GM23338 (cell line): Measurements from ENCODE around the gene GALNT16. TPM values are rescaled to one million over a fixed set of nuclear protein-coding genes. Genes with fewer than 3 reads are reported as not detected.

Experiments
- ATAC-seq: fragments of 200-7000 bp; cut with Tn5 transposase; 3 replicates; pipeline ENCODE4 v1.9.1; 2020
- DNase-seq: peaks from one replicate; pipeline ENCODE4 v3.0.0-alpha.2; 2015; ENCODE audit warnings: low spot score
- H2AFZ ChIP-seq: fragments of 200-600 bp; sonication (generic); 2 replicates; pipeline ENCODE4 v1.8.0; 2016; ENCODE audit warnings: antibody characterized with exemption, mild to moderate bottlenecking, moderate library complexity
- H3F3A ChIP-seq: fragments of 200-600 bp; sonication (generic); replicated peaks from 2 replicates; pipeline ENCODE4 v1.8.0; 2017; ENCODE audit warnings: antibody characterized with exemption, mixed run types, low read depth
- H3K27ac ChIP-seq: fragments of 200-600 bp; sonication (generic); 2 replicates; pipeline ENCODE4 v1.6.1; 2016; ENCODE audit warnings: low read depth
- H3K27me3 ChIP-seq: fragments of 200-600 bp; sonication (generic); 2 replicates; pipeline ENCODE4 v1.8.0; 2016; ENCODE audit warnings: mild to moderate bottlenecking, mixed run types, moderate library complexity; ENCODE audit not compliant: insufficient read depth
- H3K36me3 ChIP-seq: fragments of 200-600 bp; sonication (generic); 2 replicates; pipeline ENCODE4 v1.8.0; 2016; ENCODE audit warnings: mild to moderate bottlenecking; ENCODE audit not compliant: insufficient read depth
- H3K4me1 ChIP-seq: fragments of 200-600 bp; sonication (generic); 2 replicates; pipeline ENCODE4 v1.8.0; 2016; ENCODE audit warnings: mild to moderate bottlenecking, moderate library complexity; ENCODE audit not compliant: insufficient read depth
- H3K4me2 ChIP-seq: fragments of 200-600 bp; sonication (generic); 2 replicates; pipeline ENCODE4 v1.7.1; 2017; ENCODE audit warnings: mixed run types
- H3K4me3 ChIP-seq: fragments of 200-600 bp; sonication (generic); 2 replicates; pipeline ENCODE4 v1.6.1; 2016; ENCODE audit warnings: mixed run types
- H3K79me2 ChIP-seq: fragments of 200-600 bp; sonication (generic); replicated peaks from 2 replicates; pipeline ENCODE4 v1.8.0; 2017; ENCODE audit warnings: mild to moderate bottlenecking; ENCODE audit not compliant: insufficient read depth
- H3K9me2 ChIP-seq: fragments of 200-600 bp; sonication (generic); 2 replicates; pipeline ENCODE4 v1.8.0; 2017; ENCODE audit not compliant: insufficient read depth
- H4K20me1 ChIP-seq: fragments of 200-600 bp; sonication (generic); replicated peaks from 2 replicates; pipeline ENCODE4 v1.8.0; 2017; ENCODE audit warnings: mild to moderate bottlenecking; ENCODE audit not compliant: insufficient read depth
- H3K27ac Mint-ChIP-seq: 2 replicates; pipeline ENCODE4 v1.8.0; 2020; ENCODE audit warnings: inconsistent platforms, mild to moderate bottlenecking, moderate library complexity, mixed read lengths
- H3K27me3 Mint-ChIP-seq: 3 replicates; pipeline ENCODE4 v1.8.0; 2022; ENCODE audit warnings: low read depth, mild to moderate bottlenecking, moderate library complexity, mixed read lengths, inconsistent platforms; ENCODE audit not compliant: insufficient read depth, poor library complexity
- H3K36me3 Mint-ChIP-seq: 3 replicates; pipeline ENCODE4 v1.8.0; 2021; ENCODE audit warnings: low read depth, mild to moderate bottlenecking, inconsistent platforms, moderate library complexity, mixed read lengths
- H3K4me1 Mint-ChIP-seq: 3 replicates; pipeline ENCODE4 v1.8.0; 2020; ENCODE audit warnings: mild to moderate bottlenecking, inconsistent platforms, mixed read lengths
- H3K4me3 Mint-ChIP-seq: 3 replicates; pipeline ENCODE4 v1.8.0; 2021; ENCODE audit warnings: moderate library complexity, mild to moderate bottlenecking, inconsistent platforms, mixed read lengths
- H3K9me3 Mint-ChIP-seq: 3 replicates; pipeline ENCODE4 v1.8.0; 2020; ENCODE audit warnings: moderate library complexity, mild to moderate bottlenecking, inconsistent platforms, mixed read lengths
- CREB1 ChIP-seq: fragments of 250-450 bp; sonication (Bioruptor Pico); IDR thresholded peaks from 2 replicates; pipeline ENCODE4 v1.5.0; 2020; ENCODE audit warnings: low read depth, mild to moderate bottlenecking, moderate library complexity
- EZH2 ChIP-seq: fragments of 200-600 bp; sonication (generic); IDR thresholded peaks from one replicate; pipeline ENCODE4 v1.8.0; 2017; ENCODE audit warnings: antibody characterized with exemption, mild to moderate bottlenecking, low read depth; ENCODE audit not compliant: unreplicated experiment
- EZH2phosphoT487 ChIP-seq: fragments of 200-600 bp; sonication (generic); IDR thresholded peaks from one replicate; pipeline ENCODE4 v1.8.1; 2018; ENCODE audit warnings: antibody characterized with exemption; ENCODE audit not compliant: unreplicated experiment
- JUNB ChIP-seq: IDR thresholded peaks from one replicate; pipeline ENCODE4 v1.6.1; 2016; ENCODE audit warnings: antibody characterized with exemption; ENCODE audit not compliant: unreplicated experiment
- NANOG ChIP-seq: IDR thresholded peaks from 2 replicates; pipeline ENCODE4 v1.6.1; 2016; ENCODE audit warnings: antibody characterized with exemption, borderline replicate concordance
- POLR2AphosphoS5 ChIP-seq: IDR thresholded peaks from 2 replicates; pipeline ENCODE4 v1.6.1; 2016; ENCODE audit warnings: antibody characterized with exemption, low read depth
- STAT1 ChIP-seq: IDR thresholded peaks from one replicate; pipeline ENCODE4 v1.6.1; 2016; ENCODE audit warnings: antibody characterized with exemption; ENCODE audit not compliant: unreplicated experiment
- ZNF114 ChIP-seq: fragments of 250-450 bp; sonication (Bioruptor Pico); IDR thresholded peaks from 2 replicates; pipeline ENCODE4 v1.5.0; 2020; ENCODE audit warnings: mild to moderate bottlenecking, moderate library complexity
- ZNF331 ChIP-seq: fragments of 250-450 bp; sonication (Bioruptor Pico); IDR thresholded peaks from 2 replicates; pipeline ENCODE4 v1.5.0; 2020; ENCODE audit warnings: low read depth, mild to moderate bottlenecking, moderate library complexity
- polyA plus RNA-seq: library from polyadenylated mRNA; unstranded; fragments of >200 nt; fragmentation: Nextera tagmentation; extraction: Ambion mirVana; gene quantifications from 2 replicates; pipeline ENCODE4 v1.2.1, GENCODE V29; 2016
- total RNA-seq: library from RNA; depleted of rRNA; stranded (reverse); fragments of >200 nt; shearing (Covaris generic); gene quantifications from 2 replicates; pipeline ENCODE4 v1.2.3, GENCODE V29; 2014
- TF ChIP-seq, protein P1 (sequence below): IDR thresholded peaks from 2 replicates; pipeline ENCODE4 v1.6.1; 2016; ENCODE audit warnings: antibody characterized with exemption
- TF ChIP-seq, protein P2 (sequence below): fragments of 250-450 bp; sonication (Bioruptor Pico); IDR thresholded peaks from 2 replicates; pipeline ENCODE4 v1.5.0; 2020; ENCODE audit warnings: mild to moderate bottlenecking, moderate library complexity
- TF ChIP-seq, protein P3 (sequence below): IDR thresholded peaks from one replicate; pipeline ENCODE4 v1.6.1; 2018; ENCODE audit warnings: antibody characterized with exemption; ENCODE audit not compliant: unreplicated experiment
- TF ChIP-seq, protein P4 (sequence below), 2 experiments: fragments of 200-600 bp in 1 of 2; sonication (generic) in 1 of 2; conservative IDR thresholded peaks; 2 replicates each; pipeline versions ENCODE4 v1.5.1 to v1.6.1; 2016 to 2017; ENCODE audit warnings: antibody characterized with exemption in 2 of 2, low read depth in 2 of 2, mild to moderate bottlenecking in 2 of 2, moderate library complexity in 1 of 2

The GALNT16 gene
- total and polyA plus RNA-seq, 2 experiments from 2014 or later: 1.5 to 2.9 TPM

DNA sequence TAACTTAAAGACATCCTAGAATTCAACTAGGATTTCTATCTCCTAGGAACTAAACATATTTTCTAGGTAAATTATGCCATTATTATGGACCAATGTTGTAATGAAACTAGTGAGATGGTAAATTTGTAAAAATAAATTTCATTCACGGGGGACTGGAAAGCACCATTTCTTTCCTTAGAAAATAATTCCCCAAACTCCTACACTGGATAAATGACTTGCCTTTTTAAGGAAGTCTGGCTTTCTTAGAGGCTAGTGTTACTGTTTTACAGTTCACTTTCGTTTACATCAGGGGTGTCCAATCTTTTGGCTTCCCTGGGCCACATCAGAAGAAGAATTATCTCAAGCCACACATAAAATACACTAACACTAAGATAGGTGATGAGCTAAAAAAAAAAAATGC, 141.9 kb downstream of the GALNT16 start:
- Histone ChIP-seq H3K4me3 (no peak overlapping the region), H3K4me1 (peaks cover 19% of the 10 kb centered on the region), H3K27me3 (no peaks in the 10 kb centered on the region), H3K79me2 (peaks cover 91% of the 10 kb centered on the region), H3K4me2 (no peak overlapping the region), H3K27ac (no peak overlapping the region), H3K36me3 (no peaks in the 10 kb centered on the region), H4K20me1 (peaks cover 2% of the 10 kb centered on the region; the same call in 1 of the 2 replicates), H3F3A (no peaks in the 10 kb centered on the region), H3K9me2 (no peaks in the 10 kb centered on the region), H2AFZ (no peak overlapping the region)
- Mint-ChIP-seq H3K36me3 (peaks cover 4% of the 10 kb centered on the region; the same call in 2 of the 3 replicates), H3K27me3 (peaks cover 9% of the 10 kb centered on the region), H3K4me1 (peaks cover 19% of the 10 kb centered on the region), H3K9me3 (no peaks in the 10 kb centered on the region), H3K4me3 (no peak overlapping the region), H3K27ac (no peak overlapping the region)
- ATAC-seq: no peak
- TF ChIP-seq, protein P1, sequence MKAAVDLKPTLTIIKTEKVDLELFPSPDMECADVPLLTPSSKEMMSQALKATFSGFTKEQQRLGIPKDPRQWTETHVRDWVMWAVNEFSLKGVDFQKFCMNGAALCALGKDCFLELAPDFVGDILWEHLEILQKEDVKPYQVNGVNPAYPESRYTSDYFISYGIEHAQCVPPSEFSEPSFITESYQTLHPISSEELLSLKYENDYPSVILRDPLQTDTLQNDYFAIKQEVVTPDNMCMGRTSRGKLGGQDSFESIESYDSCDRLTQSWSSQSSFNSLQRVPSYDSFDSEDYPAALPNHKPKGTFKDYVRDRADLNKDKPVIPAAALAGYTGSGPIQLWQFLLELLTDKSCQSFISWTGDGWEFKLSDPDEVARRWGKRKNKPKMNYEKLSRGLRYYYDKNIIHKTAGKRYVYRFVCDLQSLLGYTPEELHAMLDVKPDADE: no peak
- TF ChIP-seq EZH2phosphoT487 (no peak), STAT1 (no peak), POLR2AphosphoS5 (no peak), CREB1 (CRISPR knock-in tag) (no peak), ZNF331 (CRISPR knock-in tag) (no peak), JUNB (no peak), EZH2 (no peak), NANOG (no peak), ZNF114 (CRISPR knock-in tag) (no peak)
- TF ChIP-seq, protein P2, sequence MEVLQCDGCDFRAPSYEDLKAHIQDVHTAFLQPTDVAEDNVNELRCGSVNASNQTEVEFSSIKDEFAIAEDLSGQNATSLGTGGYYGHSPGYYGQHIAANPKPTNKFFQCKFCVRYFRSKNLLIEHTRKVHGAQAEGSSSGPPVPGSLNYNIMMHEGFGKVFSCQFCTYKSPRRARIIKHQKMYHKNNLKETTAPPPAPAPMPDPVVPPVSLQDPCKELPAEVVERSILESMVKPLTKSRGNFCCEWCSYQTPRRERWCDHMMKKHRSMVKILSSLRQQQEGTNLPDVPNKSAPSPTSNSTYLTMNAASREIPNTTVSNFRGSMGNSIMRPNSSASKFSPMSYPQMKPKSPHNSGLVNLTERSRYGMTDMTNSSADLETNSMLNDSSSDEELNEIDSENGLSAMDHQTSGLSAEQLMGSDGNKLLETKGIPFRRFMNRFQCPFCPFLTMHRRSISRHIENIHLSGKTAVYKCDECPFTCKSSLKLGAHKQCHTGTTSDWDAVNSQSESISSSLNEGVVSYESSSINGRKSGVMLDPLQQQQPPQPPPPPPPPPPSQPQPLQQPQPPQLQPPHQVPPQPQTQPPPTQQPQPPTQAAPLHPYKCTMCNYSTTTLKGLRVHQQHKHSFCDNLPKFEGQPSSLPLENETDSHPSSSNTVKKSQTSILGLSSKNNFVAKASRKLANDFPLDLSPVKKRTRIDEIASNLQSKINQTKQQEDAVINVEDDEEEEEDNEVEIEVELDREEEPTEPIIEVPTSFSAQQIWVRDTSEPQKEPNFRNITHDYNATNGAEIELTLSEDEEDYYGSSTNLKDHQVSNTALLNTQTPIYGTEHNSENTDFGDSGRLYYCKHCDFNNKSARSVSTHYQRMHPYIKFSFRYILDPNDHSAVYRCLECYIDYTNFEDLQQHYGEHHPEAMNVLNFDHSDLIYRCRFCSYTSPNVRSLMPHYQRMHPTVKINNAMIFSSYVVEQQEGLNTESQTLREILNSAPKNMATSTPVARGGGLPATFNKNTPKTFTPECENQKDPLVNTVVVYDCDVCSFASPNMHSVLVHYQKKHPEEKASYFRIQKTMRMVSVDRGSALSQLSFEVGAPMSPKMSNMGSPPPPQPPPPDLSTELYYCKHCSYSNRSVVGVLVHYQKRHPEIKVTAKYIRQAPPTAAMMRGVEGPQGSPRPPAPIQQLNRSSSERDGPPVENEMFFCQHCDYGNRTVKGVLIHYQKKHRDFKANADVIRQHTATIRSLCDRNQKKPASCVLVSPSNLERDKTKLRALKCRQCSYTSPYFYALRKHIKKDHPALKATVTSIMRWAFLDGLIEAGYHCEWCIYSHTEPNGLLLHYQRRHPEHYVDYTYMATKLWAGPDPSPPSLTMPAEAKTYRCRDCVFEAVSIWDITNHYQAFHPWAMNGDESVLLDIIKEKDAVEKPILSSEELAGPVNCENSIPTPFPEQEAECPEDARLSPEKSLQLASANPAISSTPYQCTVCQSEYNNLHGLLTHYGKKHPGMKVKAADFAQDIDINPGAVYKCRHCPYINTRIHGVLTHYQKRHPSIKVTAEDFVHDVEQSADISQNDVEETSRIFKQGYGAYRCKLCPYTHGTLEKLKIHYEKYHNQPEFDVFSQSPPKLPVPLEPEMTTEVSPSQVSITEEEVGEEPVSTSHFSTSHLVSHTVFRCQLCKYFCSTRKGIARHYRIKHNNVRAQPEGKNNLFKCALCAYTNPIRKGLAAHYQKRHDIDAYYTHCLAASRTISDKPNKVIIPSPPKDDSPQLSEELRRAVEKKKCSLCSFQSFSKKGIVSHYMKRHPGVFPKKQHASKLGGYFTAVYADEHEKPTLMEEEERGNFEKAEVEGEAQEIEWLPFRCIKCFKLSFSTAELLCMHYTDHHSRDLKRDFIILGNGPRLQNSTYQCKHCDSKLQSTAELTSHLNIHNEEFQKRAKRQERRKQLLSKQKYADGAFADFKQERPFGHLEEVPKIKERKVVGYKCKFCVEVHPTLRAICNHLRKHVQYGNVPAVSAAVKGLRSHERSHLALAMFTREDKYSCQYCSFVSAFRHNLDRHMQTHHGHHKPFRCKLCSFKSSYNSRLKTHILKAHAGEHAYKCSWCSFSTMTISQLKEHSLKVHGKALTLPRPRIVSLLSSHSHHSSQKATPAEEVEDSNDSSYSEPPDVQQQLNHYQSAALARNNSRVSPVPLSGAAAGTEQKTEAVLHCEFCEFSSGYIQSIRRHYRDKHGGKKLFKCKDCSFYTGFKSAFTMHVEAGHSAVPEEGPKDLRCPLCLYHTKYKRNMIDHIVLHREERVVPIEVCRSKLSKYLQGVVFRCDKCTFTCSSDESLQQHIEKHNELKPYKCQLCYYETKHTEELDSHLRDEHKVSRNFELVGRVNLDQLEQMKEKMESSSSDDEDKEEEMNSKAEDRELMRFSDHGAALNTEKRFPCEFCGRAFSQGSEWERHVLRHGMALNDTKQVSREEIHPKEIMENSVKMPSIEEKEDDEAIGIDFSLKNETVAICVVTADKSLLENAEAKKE (CRISPR knock-in tag): no peak
- TF ChIP-seq, protein P3, sequence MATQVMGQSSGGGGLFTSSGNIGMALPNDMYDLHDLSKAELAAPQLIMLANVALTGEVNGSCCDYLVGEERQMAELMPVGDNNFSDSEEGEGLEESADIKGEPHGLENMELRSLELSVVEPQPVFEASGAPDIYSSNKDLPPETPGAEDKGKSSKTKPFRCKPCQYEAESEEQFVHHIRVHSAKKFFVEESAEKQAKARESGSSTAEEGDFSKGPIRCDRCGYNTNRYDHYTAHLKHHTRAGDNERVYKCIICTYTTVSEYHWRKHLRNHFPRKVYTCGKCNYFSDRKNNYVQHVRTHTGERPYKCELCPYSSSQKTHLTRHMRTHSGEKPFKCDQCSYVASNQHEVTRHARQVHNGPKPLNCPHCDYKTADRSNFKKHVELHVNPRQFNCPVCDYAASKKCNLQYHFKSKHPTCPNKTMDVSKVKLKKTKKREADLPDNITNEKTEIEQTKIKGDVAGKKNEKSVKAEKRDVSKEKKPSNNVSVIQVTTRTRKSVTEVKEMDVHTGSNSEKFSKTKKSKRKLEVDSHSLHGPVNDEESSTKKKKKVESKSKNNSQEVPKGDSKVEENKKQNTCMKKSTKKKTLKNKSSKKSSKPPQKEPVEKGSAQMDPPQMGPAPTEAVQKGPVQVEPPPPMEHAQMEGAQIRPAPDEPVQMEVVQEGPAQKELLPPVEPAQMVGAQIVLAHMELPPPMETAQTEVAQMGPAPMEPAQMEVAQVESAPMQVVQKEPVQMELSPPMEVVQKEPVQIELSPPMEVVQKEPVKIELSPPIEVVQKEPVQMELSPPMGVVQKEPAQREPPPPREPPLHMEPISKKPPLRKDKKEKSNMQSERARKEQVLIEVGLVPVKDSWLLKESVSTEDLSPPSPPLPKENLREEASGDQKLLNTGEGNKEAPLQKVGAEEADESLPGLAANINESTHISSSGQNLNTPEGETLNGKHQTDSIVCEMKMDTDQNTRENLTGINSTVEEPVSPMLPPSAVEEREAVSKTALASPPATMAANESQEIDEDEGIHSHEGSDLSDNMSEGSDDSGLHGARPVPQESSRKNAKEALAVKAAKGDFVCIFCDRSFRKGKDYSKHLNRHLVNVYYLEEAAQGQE: no peak
- TF ChIP-seq, protein P4, sequence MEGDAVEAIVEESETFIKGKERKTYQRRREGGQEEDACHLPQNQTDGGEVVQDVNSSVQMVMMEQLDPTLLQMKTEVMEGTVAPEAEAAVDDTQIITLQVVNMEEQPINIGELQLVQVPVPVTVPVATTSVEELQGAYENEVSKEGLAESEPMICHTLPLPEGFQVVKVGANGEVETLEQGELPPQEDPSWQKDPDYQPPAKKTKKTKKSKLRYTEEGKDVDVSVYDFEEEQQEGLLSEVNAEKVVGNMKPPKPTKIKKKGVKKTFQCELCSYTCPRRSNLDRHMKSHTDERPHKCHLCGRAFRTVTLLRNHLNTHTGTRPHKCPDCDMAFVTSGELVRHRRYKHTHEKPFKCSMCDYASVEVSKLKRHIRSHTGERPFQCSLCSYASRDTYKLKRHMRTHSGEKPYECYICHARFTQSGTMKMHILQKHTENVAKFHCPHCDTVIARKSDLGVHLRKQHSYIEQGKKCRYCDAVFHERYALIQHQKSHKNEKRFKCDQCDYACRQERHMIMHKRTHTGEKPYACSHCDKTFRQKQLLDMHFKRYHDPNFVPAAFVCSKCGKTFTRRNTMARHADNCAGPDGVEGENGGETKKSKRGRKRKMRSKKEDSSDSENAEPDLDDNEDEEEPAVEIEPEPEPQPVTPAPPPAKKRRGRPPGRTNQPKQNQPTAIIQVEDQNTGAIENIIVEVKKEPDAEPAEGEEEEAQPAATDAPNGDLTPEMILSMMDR (conservative IDR thresholded peaks at IDR 0.05; ENCODE audit: low read depth in 2 of 2): no peak
- no peak for DNase-seq
